ENCODE measurements around the gene CLIC3.

The CLIC3 gene

DNA sequence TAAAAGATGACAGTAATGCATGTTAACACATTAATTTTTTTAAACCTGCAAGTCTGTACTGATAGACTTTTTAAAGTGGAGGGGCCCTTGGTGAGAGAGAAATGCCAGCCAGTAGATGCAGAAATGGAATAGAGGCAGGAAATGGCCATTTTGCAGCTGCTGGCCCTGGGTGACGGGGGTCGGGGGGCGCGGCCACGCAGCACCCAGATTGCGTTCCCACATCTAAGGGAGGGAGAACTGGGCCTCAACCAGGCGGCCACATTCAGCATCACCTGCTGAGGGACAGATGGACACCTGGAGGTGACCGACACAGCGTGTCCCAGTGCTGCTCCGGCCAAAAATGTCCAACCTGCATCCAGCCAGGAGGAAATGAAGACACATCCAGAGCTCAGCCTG, 6.3 kb upstream of the CLIC3 start:
- Mint-ChIP-seq H3K9me3 (no peaks in the 10 kb centered on the region), H3K27ac (no peak overlapping the region), H3K4me1 (peaks cover 54% of the 10 kb centered on the region), H3K4me3 (no peak overlapping the region), H3K36me3 (peaks cover 23% of the 10 kb centered on the region)
- no peak for DNase-seq (ENCODE audit: low spot score in 2 of 2)
- ATAC-seq, result no peak

DNA sequence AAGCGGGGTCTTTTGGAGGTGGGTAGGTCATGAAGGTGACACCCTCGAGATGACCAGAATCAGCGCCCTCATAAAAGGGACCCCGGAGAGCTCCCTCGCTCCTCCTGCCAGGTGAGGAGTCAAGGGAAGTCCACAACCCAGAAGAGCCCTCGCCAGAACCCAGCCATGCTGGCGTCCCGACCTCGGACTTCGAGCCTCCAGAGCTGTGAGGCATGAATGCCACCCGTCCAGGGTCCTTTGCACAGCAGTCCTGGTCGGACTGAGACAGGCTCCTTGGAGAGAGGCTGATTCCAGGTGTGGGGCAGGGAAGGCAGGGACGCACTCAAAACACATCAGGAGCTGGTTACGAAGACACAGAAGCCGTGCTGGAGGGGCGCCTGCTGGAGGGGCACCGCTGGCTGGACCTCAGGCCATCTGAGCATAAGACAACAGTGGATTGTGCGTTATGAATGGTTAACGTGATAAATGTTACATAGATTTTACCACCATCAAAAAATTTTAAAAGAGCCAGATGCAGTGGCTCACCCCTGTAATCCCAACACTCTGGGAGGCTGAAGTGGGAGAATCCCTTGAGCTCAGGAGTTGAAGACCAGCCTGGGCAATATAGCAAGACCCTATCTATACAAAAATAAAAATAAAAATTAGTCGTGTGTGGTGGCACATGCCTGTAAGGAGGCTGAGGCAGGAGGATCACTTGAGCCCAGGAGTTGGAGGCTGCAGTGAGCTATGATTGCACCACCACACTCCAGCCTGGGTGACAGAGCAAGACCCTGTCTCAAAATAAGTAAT, 5.7 kb upstream of the CLIC3 start:
- Mint-ChIP-seq H3K27ac (no peak overlapping the region), H3K4me1 (peaks cover 58% of the 10 kb centered on the region), H3K4me3 (no peak overlapping the region), H3K9me3 (no peaks in the 10 kb centered on the region), H3K36me3 (peaks cover 27% of the 10 kb centered on the region)
- DNase-seq (ENCODE audit: low spot score in 2 of 2), result no peak
- no peak for ATAC-seq

DNA sequence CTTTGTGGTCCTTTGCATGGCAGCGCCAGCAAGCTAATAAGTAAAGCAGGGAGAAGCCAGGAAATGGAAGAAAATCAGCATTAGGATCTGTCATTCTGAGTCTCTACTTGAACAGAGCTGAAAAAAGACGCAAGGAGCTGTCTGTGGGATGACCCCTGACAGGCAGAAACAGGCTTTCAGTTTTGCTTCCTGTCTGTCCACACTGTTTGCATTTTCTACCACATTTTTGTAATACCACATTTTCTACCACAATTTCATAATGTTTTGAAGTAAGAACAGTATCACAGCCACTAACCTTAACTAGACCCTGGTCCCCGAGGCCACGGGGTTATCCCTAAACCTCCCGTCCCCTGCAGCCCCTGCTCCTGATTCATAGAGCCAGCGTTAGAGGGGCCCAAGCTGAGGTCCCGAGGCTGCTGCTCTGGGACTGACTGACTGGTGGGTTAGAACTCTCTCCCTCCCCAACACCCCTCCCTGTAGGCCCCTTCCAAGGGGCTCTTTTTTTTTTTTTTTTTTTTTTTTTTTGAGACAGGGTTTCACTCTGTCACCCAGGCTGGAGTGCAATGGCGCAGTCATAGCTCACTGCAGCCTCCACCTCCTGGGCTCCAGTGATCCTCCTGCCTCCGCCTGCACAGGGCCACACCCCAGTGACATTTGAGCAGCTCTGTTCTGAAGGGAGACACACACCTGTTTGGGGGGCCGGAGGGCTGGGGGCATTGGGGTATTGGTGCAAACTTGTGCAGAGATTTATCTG, 4.0 kb upstream of the CLIC3 start:
- H3K36me3 Mint-ChIP-seq, result peaks cover 19% of the 10 kb centered on the region
- ATAC-seq (peak; percentile 88), DNase-seq (ENCODE audit: low spot score in 2 of 2) (peak in 1 of 2 donors; percentile 83)
- no peaks in the 10 kb centered on the region for H3K9me3 Mint-ChIP-seq
- H3K27ac Mint-ChIP-seq, result peak overlapping the region; percentile 51
- peaks cover 56% of the 10 kb centered on the region for H3K4me1 Mint-ChIP-seq
- H3K4me3 Mint-ChIP-seq, result peak overlapping the region; percentile 49

DNA sequence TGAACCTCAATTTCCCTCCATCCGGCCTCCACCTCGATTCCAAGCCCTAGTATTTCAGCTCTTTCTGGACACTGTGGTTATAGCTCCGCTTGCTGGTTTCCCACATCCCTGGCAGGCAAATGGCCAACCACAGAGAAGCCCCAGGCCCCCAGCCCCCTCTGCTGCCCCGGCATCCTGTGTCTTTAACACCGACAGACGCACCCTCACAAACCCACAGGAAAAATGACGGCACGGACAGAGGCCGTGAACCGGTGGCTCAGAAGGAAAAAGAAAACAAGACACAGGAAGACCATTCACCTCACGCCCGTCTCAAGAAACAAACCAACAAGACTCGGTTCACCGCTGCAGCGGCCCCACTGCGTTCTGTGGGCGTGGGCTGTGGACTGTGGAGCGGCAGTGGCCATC, 1.5 kb upstream of the CLIC3 start:
- ATAC-seq (peak; percentile 9), DNase-seq (ENCODE audit: low spot score in 2 of 2) (no peak)
- peaks cover 59% of the 10 kb centered on the region for H3K4me1 Mint-ChIP-seq

DNA sequence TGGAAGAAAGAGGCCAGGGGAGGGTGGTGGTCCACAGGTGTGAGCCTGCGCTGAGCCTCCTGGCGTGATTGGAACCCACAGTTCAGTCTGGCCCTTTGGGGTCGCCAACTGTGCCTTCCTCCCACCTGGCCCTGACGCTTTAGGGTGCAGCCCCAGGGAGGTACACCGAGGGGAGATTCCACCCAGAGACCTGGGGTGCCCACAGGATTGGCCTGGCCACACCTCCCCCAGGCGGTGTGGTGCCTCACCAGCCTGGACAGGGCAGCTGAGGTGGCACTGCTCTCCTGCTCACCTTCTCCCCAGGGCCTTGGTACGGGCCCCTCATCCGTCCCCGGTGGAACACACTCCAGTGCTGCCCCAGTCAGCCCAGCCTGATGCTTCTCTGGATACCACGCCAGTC, 1.0 kb upstream of the CLIC3 start:
- peak overlapping the region; percentile 90 for H3K27ac Mint-ChIP-seq
- DNase-seq (ENCODE audit: low spot score in 2 of 2) (no peak), ATAC-seq (no peak)
- H3K9me3 Mint-ChIP-seq, result no peaks in the 10 kb centered on the region
- H3K4me1 Mint-ChIP-seq, result peaks cover 59% of the 10 kb centered on the region
- H3K36me3 Mint-ChIP-seq, result peaks cover 27% of the 10 kb centered on the region
- peak overlapping the region; percentile 69 for H3K4me3 Mint-ChIP-seq

More for the DNA sequence above, 1.5 kb upstream of the CLIC3 start:
- Mint-ChIP-seq H3K27ac (peak overlapping the region; percentile 90), H3K4me3 (peak overlapping the region; percentile 69), H3K36me3 (peaks cover 27% of the 10 kb centered on the region), H3K9me3 (no peaks in the 10 kb centered on the region)

DNA sequence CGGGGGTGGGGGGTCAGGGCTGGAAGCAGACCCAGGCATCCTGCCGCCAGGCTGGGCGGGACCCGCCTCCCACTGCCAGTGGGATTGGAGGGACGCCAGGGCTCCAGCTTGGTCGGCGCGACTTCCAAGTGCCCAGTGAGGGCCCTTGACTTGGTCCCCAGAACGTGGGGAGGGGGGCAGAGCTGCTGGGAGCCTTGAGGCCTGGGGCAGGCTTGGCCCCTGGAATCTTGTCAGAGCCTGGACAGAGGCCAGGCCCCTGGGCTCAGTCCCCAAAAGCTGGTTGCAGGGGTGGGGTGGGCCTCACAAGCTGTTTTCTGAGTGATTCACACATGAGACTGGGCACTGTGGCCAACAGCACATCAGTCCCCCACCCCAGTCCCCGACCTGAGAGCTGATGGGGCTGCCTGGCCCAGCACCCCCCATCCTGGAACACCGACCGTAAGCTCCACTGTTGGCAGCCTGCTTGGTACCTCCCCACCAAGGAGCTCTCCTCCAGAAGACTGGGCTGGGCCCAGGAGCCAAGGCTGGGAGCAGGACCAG, 526 bp downstream of the CLIC3 start:
- Mint-ChIP-seq H3K36me3 (peaks cover 33% of the 10 kb centered on the region), H3K4me1 (peaks cover 67% of the 10 kb centered on the region), H3K9me3 (no peaks in the 10 kb centered on the region), H3K4me3 (peak overlapping the region; percentile 69), H3K27ac (peak overlapping the region; percentile 58)
- no peak for ATAC-seq
- no peak for DNase-seq (ENCODE audit: low spot score in 2 of 2)

DNA sequence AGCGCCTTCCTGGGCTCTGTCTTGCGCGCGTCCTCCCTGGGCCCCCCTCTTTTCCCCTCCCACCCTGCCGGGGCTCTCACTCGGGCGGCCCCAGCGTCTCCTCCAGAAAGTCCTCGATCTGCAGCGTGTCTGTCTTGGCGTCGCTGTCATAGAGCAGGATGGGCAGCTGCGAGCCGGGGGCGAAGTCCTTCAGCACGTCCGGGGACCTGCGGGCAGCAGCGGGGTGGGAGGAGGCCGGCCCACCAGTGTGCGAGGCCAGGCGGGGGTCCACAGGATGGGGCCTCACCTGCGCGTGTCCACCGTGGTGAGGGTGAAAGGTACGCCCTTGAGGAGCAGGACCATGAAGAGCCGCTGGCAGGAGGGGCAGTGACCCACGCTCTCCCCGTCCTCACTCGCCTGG, 1.0 kb downstream of the CLIC3 start:
- no peaks in the 10 kb centered on the region for H3K9me3 Mint-ChIP-seq
- peaks cover 31% of the 10 kb centered on the region for H3K36me3 Mint-ChIP-seq
- no peak overlapping the region for H3K4me3 Mint-ChIP-seq
- no peak overlapping the region for H3K27ac Mint-ChIP-seq
- peaks cover 66% of the 10 kb centered on the region for H3K4me1 Mint-ChIP-seq
- ATAC-seq, result no peak
- DNase-seq (ENCODE audit: low spot score in 2 of 2), result no peak

DNA sequence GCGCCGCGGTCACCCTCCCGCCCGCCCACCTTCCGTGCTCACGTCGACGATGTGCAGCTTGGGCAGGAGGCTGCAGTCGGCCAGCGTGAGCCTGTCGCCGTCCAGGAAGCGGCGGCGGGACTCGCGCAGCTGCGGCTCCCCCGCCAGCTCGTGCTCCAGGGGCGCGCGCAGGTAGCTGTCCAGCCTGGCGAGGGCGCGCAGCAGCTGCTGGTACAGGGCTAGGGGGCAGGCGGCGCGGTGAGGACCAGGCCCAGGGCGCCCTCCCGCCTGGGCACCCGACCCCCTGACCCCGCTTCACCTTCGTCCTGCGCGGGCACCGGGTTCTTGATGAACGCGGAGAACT, 1.5 kb downstream of the CLIC3 start:
- no peak overlapping the region for H3K4me3 Mint-ChIP-seq
- H3K4me1 Mint-ChIP-seq, result peaks cover 61% of the 10 kb centered on the region
- no peak overlapping the region for H3K27ac Mint-ChIP-seq
- ATAC-seq (no peak), DNase-seq (ENCODE audit: low spot score in 2 of 2) (peak in 1 of 2 donors; percentile 48)
- H3K9me3 Mint-ChIP-seq, result no peaks in the 10 kb centered on the region
- peaks cover 26% of the 10 kb centered on the region for H3K36me3 Mint-ChIP-seq

DNA sequence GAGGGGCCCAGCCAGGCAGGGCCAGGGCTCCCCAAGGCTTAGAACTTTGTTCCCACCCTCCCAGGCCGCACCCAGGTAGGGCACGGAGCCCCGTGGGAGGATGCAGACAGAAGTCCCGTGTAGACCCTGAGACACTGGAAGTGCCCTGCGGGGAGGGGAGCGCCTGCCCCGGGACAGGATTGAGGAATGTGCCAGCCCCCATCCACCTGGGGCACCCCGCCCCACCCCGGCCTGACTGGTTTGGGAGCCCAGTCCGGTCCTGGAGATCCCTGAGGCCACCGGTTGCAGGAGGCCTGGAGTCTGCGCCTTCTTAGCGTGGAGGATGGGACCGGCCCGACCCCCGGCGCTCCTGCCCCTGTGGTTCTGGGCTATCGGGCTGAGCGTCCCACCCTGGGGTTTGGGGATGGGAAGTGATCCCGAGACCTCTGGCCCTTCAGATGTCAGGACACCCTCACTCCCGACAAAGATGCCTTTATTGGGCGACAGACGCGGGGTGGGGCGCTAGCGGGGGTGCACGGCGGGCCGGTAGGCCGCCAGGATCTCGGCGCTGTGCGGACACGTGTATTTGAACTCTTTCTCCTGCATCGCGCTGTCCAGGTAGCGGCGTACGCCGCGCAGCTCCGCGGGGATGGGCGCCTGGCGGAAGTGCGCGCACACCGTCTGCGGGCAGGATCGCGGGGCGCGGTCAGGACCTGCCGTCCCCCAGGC, 2.0 kb downstream of the CLIC3 start:
- no peak for DNase-seq (ENCODE audit: low spot score in 2 of 2)
- ATAC-seq, result no peak
- H3K4me1 Mint-ChIP-seq, result peaks cover 56% of the 10 kb centered on the region
- H3K9me3 Mint-ChIP-seq, result no peaks in the 10 kb centered on the region
- H3K4me3 Mint-ChIP-seq, result peak overlapping the region; percentile 79
- H3K36me3 Mint-ChIP-seq, result peaks cover 26% of the 10 kb centered on the region
- H3K27ac Mint-ChIP-seq, result peak overlapping the region; percentile 61

DNA sequence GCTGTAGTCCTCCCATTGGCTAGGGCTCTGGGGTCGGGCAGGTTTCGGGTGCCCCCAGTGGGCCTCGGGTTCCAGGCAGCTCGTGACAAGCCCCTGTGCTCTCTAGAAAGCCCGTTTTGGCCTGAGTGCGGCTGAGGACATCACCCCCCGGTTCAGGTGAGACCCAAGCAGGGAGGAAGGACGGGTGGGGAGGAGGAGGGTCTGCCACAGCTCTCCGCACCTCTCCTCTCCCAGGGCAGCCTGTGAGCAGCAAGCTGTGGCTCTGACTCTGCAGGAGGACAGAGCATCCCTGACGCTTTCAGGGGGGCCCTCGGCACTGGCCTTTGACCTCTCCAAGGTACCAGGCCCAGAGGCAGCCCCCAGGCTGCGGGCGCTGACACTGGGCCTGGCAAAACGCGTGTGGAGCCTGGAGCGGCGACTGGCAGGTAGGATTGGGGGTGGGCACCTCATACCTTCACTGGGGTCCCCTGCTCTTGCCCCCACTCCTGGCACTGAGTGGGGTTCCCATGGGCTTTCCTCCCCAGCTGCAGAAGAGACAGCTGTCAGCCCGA, 3.5 kb downstream of the CLIC3 start:
- no peaks in the 10 kb centered on the region for H3K9me3 Mint-ChIP-seq
- peak overlapping the region; percentile 79 for H3K4me3 Mint-ChIP-seq
- H3K36me3 Mint-ChIP-seq, result peaks cover 20% of the 10 kb centered on the region
- no peak for ATAC-seq
- H3K4me1 Mint-ChIP-seq, result peaks cover 43% of the 10 kb centered on the region
- H3K27ac Mint-ChIP-seq, result peak overlapping the region; percentile 83
- no peak for DNase-seq (ENCODE audit: low spot score in 2 of 2)

DNA sequence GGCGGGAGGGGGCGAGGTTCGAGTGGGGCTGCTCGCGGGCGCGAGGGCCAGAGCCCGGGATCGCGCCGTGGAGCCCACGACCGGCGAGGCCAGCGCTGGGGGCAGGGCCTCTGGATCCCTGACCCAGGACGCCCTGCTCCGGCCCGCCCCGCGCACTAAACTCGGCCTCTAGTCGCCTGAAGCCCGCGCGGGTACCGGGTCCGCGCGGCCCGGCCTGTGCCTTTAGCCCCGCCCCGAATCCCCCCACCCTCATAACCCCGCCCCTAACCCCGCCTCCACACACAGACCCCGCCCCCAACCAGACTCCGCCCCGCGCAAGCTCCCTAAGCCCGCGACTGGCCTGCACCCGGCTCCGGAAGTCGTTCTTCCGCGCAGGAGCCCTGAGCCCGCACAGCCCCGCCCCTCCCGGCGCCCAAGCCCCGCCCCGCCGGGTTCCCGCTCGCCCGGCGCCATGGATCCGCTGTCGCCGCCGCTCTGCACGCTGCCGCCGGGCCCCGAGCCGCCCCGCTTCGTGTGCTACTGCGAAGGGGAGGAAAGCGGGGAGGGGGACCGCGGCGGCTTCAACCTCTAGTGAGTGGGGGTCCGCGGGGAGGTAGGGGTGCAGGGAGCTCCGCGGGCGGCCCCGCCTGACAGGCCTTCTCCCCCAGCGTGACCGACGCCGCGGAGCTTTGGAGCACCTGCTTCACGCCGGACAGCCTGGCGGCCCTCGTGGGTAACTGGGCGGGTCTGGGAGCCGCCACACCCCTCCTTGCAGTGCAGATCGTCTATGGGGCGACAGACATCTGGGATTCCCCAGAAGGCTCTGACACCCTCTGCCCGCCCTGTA, 4.2 kb downstream of the CLIC3 start, which contains the start of gene PAXX:
TSS of gene PAXX (plus strand) at position 430 of the 826 bp plus-strand sequence. CDS start at position 452, 22 bp downstream.
- H3K9me3 Mint-ChIP-seq, result no peaks in the 10 kb centered on the region
- DNase-seq (ENCODE audit: low spot score in 2 of 2), result peak; percentile 94 to 98
- H3K27ac Mint-ChIP-seq, result peak within 1 kb of the TSS; percentile 83
- H3K4me3 Mint-ChIP-seq, result peak within 1 kb of the TSS; percentile 79
- peaks cover 14% of the 10 kb centered on the region for H3K36me3 Mint-ChIP-seq
- H3K4me1 Mint-ChIP-seq, result peaks cover 37% of the 10 kb centered on the region
- ATAC-seq, result peak; percentile 87

DNA sequence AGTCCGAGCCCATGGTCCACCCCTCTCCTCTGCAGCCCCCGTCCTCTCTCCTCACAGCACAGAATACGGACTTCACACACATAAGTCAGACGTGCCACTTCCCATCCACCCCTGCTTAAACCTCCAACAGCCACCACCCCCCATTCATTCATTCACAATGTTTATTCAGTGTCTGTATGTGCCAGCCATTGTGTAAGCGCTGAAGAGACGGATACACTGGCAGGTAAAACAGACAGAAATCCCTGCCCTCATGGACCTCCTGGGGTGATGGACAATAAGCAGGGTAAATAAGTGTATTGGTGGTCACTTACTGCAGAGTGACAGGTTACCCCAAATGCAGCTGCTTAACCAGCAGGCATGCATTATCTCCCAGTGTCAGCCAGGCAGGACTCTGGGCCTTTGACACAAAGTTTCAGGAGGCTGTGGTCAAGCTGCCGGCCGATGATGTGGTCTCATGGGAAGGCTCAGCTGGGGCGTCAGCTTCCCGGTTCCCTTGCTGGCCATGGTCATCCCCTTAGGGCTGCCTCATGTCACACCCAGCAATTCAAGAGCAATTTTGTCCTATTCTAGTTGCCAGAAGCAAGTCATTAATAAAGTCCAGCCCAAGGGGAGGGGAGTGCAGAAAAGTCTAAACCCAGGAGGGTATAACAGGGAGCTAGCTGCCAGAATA, 6.0 kb downstream of the CLIC3 start:
- Mint-ChIP-seq H3K9me3 (no peaks in the 10 kb centered on the region), H3K36me3 (peaks cover 14% of the 10 kb centered on the region), H3K4me1 (peaks cover 26% of the 10 kb centered on the region), H3K27ac (no peak overlapping the region), H3K4me3 (peak overlapping the region; percentile 79)
- ATAC-seq (no peak), DNase-seq (ENCODE audit: low spot score in 2 of 2) (no peak)

DNA sequence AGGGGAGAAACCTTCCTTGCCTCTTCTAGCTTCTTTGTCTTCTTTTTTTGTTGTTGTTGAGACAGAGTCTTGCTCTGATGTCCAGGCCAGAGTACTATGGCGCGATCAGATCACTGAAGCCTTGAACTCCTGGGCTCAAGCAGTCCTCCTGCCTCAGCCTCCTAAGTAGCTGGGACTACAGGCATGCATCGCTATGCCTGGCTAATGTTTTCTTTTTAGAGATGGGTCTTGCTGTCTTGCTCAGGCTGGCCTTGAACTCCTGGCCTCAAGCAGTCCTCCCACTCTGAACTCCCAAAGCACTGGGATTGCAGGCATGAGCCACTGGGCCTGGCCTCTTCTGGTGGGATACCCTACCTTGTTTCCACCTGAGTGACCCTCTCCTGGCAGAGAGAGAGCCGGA, 7.5 kb downstream of the CLIC3 start:
- H3K36me3 Mint-ChIP-seq, result peaks cover 11% of the 10 kb centered on the region
- no peaks in the 10 kb centered on the region for H3K9me3 Mint-ChIP-seq
- H3K4me3 Mint-ChIP-seq, result no peak overlapping the region
- no peak overlapping the region for H3K27ac Mint-ChIP-seq
- no peak for ATAC-seq
- peaks cover 27% of the 10 kb centered on the region for H3K4me1 Mint-ChIP-seq
- DNase-seq (ENCODE audit: low spot score in 2 of 2), result no peak

DNA sequence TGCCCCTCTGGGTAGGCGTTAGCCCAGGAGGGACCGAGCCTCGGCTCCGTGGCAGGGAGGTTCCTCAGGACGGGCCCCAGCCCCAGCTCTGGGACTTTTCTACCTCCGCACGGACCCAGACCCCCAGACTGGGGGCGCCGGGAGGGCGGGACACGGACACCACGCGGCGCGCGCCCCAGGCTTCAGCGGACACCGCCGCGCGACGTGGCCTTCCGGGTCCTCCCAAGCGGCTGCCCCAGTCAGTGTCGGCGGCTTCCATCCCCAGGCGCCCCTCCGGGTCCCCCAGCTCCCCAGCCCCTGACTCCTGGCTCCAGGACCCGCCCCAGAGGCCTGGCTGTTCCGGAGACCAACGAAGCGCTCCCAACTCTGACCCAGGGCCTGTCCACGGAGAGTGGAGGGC, 10.5 kb downstream of the CLIC3 start:
- DNase-seq (ENCODE audit: low spot score in 2 of 2) (no peak), ATAC-seq (no peak)
- no peak overlapping the region for H3K27ac Mint-ChIP-seq
- no peaks in the 10 kb centered on the region for H3K36me3 Mint-ChIP-seq
- no peaks in the 10 kb centered on the region for H3K9me3 Mint-ChIP-seq
- H3K4me1 Mint-ChIP-seq, result peaks cover 13% of the 10 kb centered on the region
- no peak overlapping the region for H3K4me3 Mint-ChIP-seq

Measured in stimulated activated effector memory CD8-positive, alpha-beta T cell treated with anti-CD3 and anti-CD28 coated beads, Interleukin-12 subunit alpha, Interleukin-12 subunit beta, amount 100 ng/mL, for 72 hours (primary cell).